H1 (cell line): ENCODE data around the gene RARRES1. TPM values are rescaled to one million over a fixed set of nuclear protein-coding genes. Genes with fewer than 3 reads are reported as not detected.

Experiments
- BCL11A ChIP-seq, 2 experiments: IDR thresholded peaks; one replicate each; pipeline ENCODE4 v1.6.1; 2011; ENCODE audit warnings: low read depth in 2 of 2, low read length in 2 of 2, mild to moderate bottlenecking in 2 of 2
- CBX8 ChIP-seq: fragments of 300-800, 300-1000 bp; sonication (generic); IDR thresholded peaks from 2 replicates; pipeline ENCODE4 v1.7.1; 2016; ENCODE audit warnings: low read depth, low read length, borderline replicate concordance
- CHD2 ChIP-seq: IDR thresholded peaks from 2 replicates; pipeline ENCODE4 v1.6.1; 2012; ENCODE audit warnings: low read length, improper control_type of control experiment
- CREB1 ChIP-seq: IDR thresholded peaks from 2 replicates; pipeline ENCODE4 v1.6.1; 2012; ENCODE audit warnings: inconsistent platforms
- E2F6 ChIP-seq: IDR thresholded peaks from 2 replicates; pipeline ENCODE4 v1.6.1; 2012; ENCODE audit warnings: inconsistent platforms
- EGR1 ChIP-seq: IDR thresholded peaks from 2 replicates; pipeline ENCODE4 v1.6.1; 2011; ENCODE audit warnings: low read depth, low read length, borderline replicate concordance
- HDAC2 ChIP-seq, 2 experiments: fragments of 300-600 bp in 1 of 2; sonication (generic) in 1 of 2; IDR thresholded peaks; 2 replicates each; pipeline ENCODE4 v1.6.1; 2011 to 2012; ENCODE audit warnings: low read depth in 2 of 2, low read length in 2 of 2, mild to moderate bottlenecking in 2 of 2, moderate library complexity in 2 of 2, borderline replicate concordance in 1 of 2, inconsistent platforms in 1 of 2
- HDAC6 ChIP-seq: IDR thresholded peaks from one replicate; pipeline ENCODE4 v1.7.1; 2012; ENCODE audit warnings: low read depth, mild to moderate bottlenecking, inconsistent platforms, low read length, moderate library complexity
- JUN ChIP-seq: IDR thresholded peaks from 2 replicates; pipeline ENCODE4 v1.6.1; 2011; ENCODE audit warnings: low read depth, mild to moderate bottlenecking, improper control_type of control experiment, low read length
- KDM4A ChIP-seq: IDR thresholded peaks from one replicate; pipeline ENCODE4 v1.7.1; 2012; ENCODE audit warnings: low read depth, mild to moderate bottlenecking, moderate library complexity, low read length, inconsistent platforms; ENCODE audit not compliant: severe bottlenecking
- NRF1 ChIP-seq: IDR thresholded peaks from 2 replicates; pipeline ENCODE4 v1.6.1; 2011; ENCODE audit warnings: mild to moderate bottlenecking, low read depth, low read length, improper control_type of control experiment
- POU5F1 ChIP-seq: IDR thresholded peaks from 2 replicates; pipeline ENCODE4 v1.6.1; 2011; ENCODE audit warnings: low read depth, mild to moderate bottlenecking, low read length, moderate library complexity
- RBBP5 ChIP-seq: IDR thresholded peaks from 2 replicates; pipeline ENCODE4 v1.7.1; 2012; ENCODE audit warnings: low read depth, mild to moderate bottlenecking, inconsistent platforms, low read length, moderate library complexity, borderline replicate concordance
- RFX5 ChIP-seq: IDR thresholded peaks from 2 replicates; pipeline ENCODE4 v1.6.1; 2011; ENCODE audit warnings: low read depth, low read length, improper control_type of control experiment, borderline replicate concordance
- SAP30 ChIP-seq: fragments of 300-600 bp; sonication (generic); IDR thresholded peaks from 2 replicates; pipeline ENCODE4 v1.7.1; 2012; ENCODE audit warnings: low read length, moderate library complexity, mild to moderate bottlenecking, inconsistent platforms; ENCODE audit not compliant: insufficient read depth, insufficient replicate concordance
- SIRT6 ChIP-seq: IDR thresholded peaks from one replicate; pipeline ENCODE4 v1.7.1; 2012; ENCODE audit warnings: low read length, inconsistent platforms
- TAF7 ChIP-seq: optimal IDR thresholded peaks from 2 replicates; pipeline ENCODE3; 2011; ENCODE audit warnings: low read depth, mild to moderate bottlenecking, inconsistent platforms, low read length, moderate library complexity, borderline replicate concordance
- TBP ChIP-seq: IDR thresholded peaks from 2 replicates; pipeline ENCODE4 v1.6.1; 2011; ENCODE audit warnings: low read depth, low read length, improper control_type of control experiment
- TEAD4 ChIP-seq: IDR thresholded peaks from 2 replicates; pipeline ENCODE4 v1.6.1; 2012; ENCODE audit warnings: low read depth, low read length, inconsistent platforms, mixed read lengths
- USF2 ChIP-seq: IDR thresholded peaks from 2 replicates; pipeline ENCODE4 v1.6.1; 2011; ENCODE audit warnings: low read length, improper control_type of control experiment
- YY1 ChIP-seq: IDR thresholded peaks from 2 replicates; pipeline ENCODE4 v1.6.1; 2011; ENCODE audit warnings: low read depth, mild to moderate bottlenecking, low read length
- ZNF274 ChIP-seq: IDR thresholded peaks from 2 replicates; pipeline ENCODE4 v1.7.0; 2012; ENCODE audit warnings: low read length, borderline replicate concordance; ENCODE audit errors: extremely low read depth
- polyA plus RNA-seq, 7 experiments: library from polyadenylated mRNA; depleted of rRNA in 3 of 7; stranded (reverse) in 5 of 7; unstranded in 2 of 7; fragments of >200 nt in 5 of 7; fragments of 200-250 nt in 2 of 7; gene quantifications; 1 replicate in 5 of 7; 2 replicates in 1 of 7; 4 replicates in 1 of 7; pipeline versions ENCODE4 v1.2.1 to v1.2.3, GENCODE V29; 2011 to 2013; ENCODE audit warnings: missing spikeins in 2 of 7, mixed read lengths in 2 of 7
- total RNA-seq: library from RNA; stranded (reverse); fragmentation: NEBNext Ultra II Directional; extraction: Animal tissue kit (Norgen Biotek cat#: 25700); gene quantifications from 2 replicates; pipeline ENCODE4 v1.2.1, GENCODE V29; 2021

The RARRES1 gene
- total and polyA plus RNA-seq, 2 of the 8 experiments (the other 6 are each of a cell fraction or from before 2014, with no cell fraction given): 0.26 to 0.71 TPM

DNA sequence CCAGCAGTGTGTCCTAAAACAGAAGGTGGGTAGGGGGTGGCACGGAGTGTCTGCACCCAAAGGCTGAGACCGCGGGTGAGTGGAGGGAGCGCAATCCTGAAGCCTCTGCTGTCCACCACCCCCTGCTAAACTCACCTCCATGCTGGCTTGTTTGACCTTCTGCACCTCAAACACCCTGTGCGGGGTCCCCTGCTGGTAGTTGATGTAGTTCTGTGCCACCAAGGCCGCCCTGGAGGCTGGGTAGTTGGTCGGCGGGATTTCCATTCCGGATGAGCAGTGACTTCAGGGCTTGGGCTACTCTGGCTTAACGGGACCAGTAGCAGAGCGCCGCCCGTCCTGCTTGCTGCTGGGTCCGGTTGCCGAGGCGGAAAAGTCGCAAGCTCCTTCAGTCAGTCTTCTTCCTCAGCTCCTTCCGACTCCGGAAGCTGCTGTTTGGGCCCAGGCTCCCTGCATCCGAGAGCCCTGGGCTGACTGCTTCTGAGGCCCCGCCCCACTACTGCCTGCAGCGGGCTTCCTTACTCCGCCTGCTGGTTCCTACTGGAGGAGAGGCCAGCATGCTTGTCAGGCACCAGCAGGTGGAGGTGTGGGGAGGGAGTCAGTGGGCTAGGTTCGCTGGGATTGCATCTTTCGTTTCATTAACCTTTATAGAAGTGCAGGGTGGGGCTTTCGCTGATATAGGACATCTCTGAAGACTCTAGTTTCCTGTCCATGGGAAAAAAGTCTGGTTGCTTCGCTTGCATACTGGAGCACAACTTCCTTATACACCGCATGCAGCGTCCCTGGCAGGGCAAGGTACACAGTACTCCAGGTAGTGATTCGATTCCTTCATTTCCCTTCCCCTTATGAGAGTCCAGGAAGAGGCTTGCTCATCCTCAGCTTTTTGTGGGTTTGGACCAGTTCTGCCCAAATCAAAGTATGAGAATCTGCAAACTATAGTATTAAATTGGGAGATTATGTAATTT, 59.8 kb downstream of the RARRES1 start, which contains the start of gene LXN (continued):
- TF ChIP-seq CBX8 (no peak), TEAD4 (no peak), ZNF274 (no peak), SAP30 (no peak), KDM4A (peak; percentile 55), RFX5 (no peak), USF2 (no peak; the same call in 1 of the 2 replicates), RBBP5 (no peak), CHD2 (no peak), JUN (no peak), CREB1 (no peak), E2F6 (0 out of 2 replicates have a peak, but pooled peaks have one; percentile 11), TBP (peak; percentile 80), HDAC6 (no peak), HDAC2 (IDR thresholded peaks at IDR 0.05; ENCODE audit: borderline replicate concordance in 1 of 2, low read depth in 2 of 2, low read length in 2 of 2) (peak in 1 of 2 experiments; percentile 45; a peak in 1 of 4 replicates), TAF7 (peak; percentile 20), BCL11A (IDR thresholded peaks at IDR 0.05; ENCODE audit: low read depth in 2 of 2, low read length in 2 of 2) (no peak), POU5F1 (no peak), YY1 (no peak), EGR1 (no peak), SIRT6 (no peak), NRF1 (no peak)
